ENCODE results near the gene ZMAT5. TPM values are rescaled to one million over a fixed set of nuclear protein-coding genes. Genes with fewer than 3 reads are reported as not detected.

Gene ZMAT5
- total RNA-seq, 4 donors from 2014 or later = 16.2 to 40.1 (median 24.3) TPM

- no peak for DNase-seq
- Histone ChIP-seq H3K9me3 (no peaks in the 10 kb centered on the region), H3K4me3 (replicated peaks in 1 of 3) (no peak overlapping the region), H3K27me3 (no peaks in the 10 kb centered on the region), H3K27ac (no peak overlapping the region), H3K4me1 (peaks cover under 1 to 1% of the 10 kb centered on the region in 2 donors), H3K36me3 (peaks cover 40 to 62% of the 10 kb centered on the region in 2 donors)
- intact Hi-C loops (cut with DNase I) = no loop called here
- TF ChIP-seq POLR2A (IDR thresholded peaks at IDR 0.05) (no peak), CTCF (IDR thresholded peaks at IDR 0.05) (no peak)
- WGBS, 2 donors = 100% methylated on average over 2 of the region's 2 CpGs
Observed at GRCh38 chr22:29804985-29805384, 38.2 kb upstream of the ZMAT5 start.

GRCh38 chr22:29803190-29803589 is 36.4 kb upstream of the ZMAT5 start:
- TF ChIP-seq CTCF (IDR thresholded peaks at IDR 0.05) (no peak), POLR2A (IDR thresholded peaks at IDR 0.05) (no peak)
- Histone ChIP-seq H3K27ac (no peak overlapping the region), H3K9me3 (no peaks in the 10 kb centered on the region), H3K4me1 (peaks cover 17 to 18% of the 10 kb centered on the region in 2 donors), H3K27me3 (no peaks in the 10 kb centered on the region), H3K4me3 (replicated peaks in 1 of 3) (no peak overlapping the region), H3K36me3 (peaks cover 38 to 58% of the 10 kb centered on the region in 2 donors)
- intact Hi-C loops (cut with DNase I) = no loop called here
- WGBS, 2 donors = 95 to 98% methylated on average over 2 of the region's 2 CpGs
- no peak for DNase-seq

- H3K27me3 ChIP-seq = no peaks in the 10 kb centered on the region
- 86% methylated on average over 5 to 6 of the region's 8 CpGs for WGBS, 2 donors
- H3K4me3 ChIP-seq (replicated peaks in 1 of 3) = no peak overlapping the region
- H3K36me3 ChIP-seq = peaks cover 38 to 46% of the 10 kb centered on the region in 2 donors
- DNase-seq = no peak
- H3K4me1 ChIP-seq = peaks cover 17 to 31% of the 10 kb centered on the region in 2 donors
- TF ChIP-seq CTCF (IDR thresholded peaks at IDR 0.05) (no peak), POLR2A (IDR thresholded peaks at IDR 0.05) (no peak)
- no peaks in the 10 kb centered on the region for H3K9me3 ChIP-seq
- intact Hi-C loops (cut with DNase I) = no loop called here
- H3K27ac ChIP-seq = peak overlapping the region in 1 of 3 donors; percentile 37
Observed at GRCh38 chr22:29801796-29802195, 35.0 kb upstream of the ZMAT5 start.

- H3K36me3 ChIP-seq = peaks cover 33 to 45% of the 10 kb centered on the region in 2 donors
- H3K27ac ChIP-seq = peak overlapping the region in 1 of 3 donors; percentile 25
- H3K4me1 ChIP-seq = peaks cover 17 to 32% of the 10 kb centered on the region in 2 donors
- 83 to 93% methylated on average over 5 of the region's 5 CpGs for WGBS, 2 donors
- H3K9me3 ChIP-seq = no peaks in the 10 kb centered on the region
- intact Hi-C loops (cut with DNase I) = no loop called here
- no peak for DNase-seq
- TF ChIP-seq POLR2A (IDR thresholded peaks at IDR 0.05) (no peak), CTCF (IDR thresholded peaks at IDR 0.05) (no peak)
- H3K4me3 ChIP-seq (replicated peaks in 1 of 3) = no peak overlapping the region
- H3K27me3 ChIP-seq = no peaks in the 10 kb centered on the region
Observed at GRCh38 chr22:29801153-29801552, 34.3 kb upstream of the ZMAT5 start.

- Histone ChIP-seq H3K4me3 (replicated peaks in 1 of 3) (no peak overlapping the region), H3K27me3 (no peaks in the 10 kb centered on the region), H3K9me3 (no peaks in the 10 kb centered on the region), H3K36me3 (peaks cover 18 to 33% of the 10 kb centered on the region in 2 donors), H3K27ac (peak overlapping the region; percentile 80 to 89 (median 87)), H3K4me1 (peaks cover 17 to 32% of the 10 kb centered on the region in 2 donors)
- TF ChIP-seq POLR2A (IDR thresholded peaks at IDR 0.05) (no peak), CTCF (IDR thresholded peaks at IDR 0.05) (peak in 3 of 6 experiments; percentile 13 to 50 (median 20))
- 22 to 28% methylated on average over 4 to 6 of the region's 8 CpGs for WGBS, 2 donors
- intact Hi-C loops (cut with DNase I) = no loop called here
- peak; percentile 96 to 97 for DNase-seq
Observed at GRCh38 chr22:29799217-29799680, 32.4 kb upstream of the ZMAT5 start.
